GM21619 (cell line): Measurements from ENCODE around the gene CLDN20.

Experiments
- ATAC-seq: cut with Tn5 transposase; IDR thresholded peaks from one replicate; pipeline ENCODE4 v1.9.1; 2021; ENCODE audit not compliant: unreplicated experiment

The CLDN20 gene

DNA sequence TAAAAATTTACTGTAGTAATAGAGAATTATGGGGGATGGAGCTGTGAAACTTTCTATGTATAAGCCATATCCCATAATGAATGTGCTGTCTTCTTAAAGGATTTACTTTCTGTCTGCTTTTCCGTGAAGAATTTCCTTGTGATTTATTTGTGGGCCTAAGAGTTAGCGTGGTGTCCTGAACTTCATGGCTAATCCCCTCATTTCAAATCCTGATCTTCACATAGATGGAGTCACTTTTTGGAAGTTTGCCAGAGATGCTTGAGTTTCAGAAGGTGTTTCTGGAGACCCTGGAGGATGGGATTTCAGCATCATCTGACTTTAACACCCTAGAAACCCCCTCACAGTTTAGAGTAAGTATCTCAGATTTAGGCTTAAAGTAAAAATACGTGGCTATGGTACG is 19.4 kb upstream of the CLDN20 start:
- no peak for ATAC-seq

DNA sequence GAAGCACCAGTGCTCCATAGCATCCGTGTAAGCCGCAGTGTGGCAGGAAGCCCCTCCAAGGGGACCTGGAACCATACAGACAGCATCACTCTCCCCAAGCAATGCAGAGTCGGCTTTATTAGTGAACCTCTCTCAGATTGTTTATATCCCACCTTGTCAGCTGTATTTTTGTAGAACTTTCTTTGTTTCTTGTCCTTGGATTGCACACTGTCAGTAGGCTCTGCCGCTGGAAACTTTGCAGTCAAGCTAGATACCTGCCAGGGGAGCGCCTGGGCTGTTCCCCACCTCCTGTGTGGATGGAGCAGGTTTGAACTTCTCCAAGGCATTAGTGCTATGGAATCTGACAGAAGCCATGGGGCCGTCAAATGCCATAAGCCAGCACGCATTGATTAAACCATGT is 18.6 kb upstream of the CLDN20 start:
- no peak for ATAC-seq

DNA sequence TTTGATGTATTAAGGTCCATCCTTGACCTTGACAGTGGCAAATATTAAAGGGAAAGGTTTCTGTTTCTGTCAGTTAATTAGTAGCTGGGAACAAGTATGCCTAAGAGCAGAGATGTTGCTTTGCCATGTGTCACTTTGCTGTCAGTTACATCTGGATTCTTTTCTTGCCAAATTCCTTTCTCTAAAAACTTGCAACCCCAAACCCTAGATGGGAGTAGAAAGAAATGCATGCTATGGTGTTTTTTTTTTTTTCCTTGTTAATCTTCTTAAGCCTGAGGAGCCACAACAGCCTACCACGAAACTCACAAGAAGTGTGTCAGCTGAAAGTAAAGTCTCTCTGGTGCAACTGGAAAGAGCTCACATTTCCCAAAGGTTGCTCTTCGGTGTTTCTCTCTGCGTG is 18.0 kb upstream of the CLDN20 start:
- no peak for ATAC-seq

DNA sequence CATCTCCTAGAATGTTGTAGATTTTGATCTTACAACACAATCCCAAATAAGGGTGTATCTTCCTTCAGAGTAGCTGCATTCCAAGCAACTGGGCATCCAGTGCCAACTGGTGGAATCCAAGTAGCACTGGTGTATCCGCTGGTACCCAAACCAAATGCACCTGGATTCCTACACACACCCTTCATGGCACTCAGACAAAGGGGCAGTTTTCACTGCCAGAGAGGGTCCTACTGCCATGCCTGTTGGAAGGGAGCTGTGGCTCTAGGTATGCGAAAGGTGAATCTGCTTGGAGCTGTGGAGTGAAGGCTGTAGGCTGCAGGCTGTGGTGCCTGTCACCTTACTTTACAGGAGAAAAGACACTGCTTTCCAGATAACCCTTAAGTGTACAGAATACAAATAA is 17.0 kb upstream of the CLDN20 start:
- no peak for ATAC-seq

DNA sequence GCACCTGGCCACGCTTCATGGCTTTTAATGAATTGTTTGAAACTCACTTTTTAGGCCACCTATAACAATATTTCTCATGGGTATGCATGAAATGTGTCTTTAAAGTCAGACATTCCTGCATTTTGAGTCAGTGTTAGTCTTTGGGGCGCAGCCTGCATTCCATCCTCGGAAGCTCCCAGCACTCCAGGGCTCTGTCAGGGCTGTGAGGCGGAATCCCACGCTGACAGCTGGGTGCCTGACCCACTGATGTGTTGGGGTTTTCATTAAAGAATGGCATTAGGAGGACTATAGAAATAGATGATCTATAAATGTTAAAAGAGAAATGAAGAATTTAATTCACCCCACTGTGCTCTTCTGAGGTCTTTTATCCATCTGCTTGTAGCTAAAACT is 16.2 kb upstream of the CLDN20 start:
- ATAC-seq = no peak

DNA sequence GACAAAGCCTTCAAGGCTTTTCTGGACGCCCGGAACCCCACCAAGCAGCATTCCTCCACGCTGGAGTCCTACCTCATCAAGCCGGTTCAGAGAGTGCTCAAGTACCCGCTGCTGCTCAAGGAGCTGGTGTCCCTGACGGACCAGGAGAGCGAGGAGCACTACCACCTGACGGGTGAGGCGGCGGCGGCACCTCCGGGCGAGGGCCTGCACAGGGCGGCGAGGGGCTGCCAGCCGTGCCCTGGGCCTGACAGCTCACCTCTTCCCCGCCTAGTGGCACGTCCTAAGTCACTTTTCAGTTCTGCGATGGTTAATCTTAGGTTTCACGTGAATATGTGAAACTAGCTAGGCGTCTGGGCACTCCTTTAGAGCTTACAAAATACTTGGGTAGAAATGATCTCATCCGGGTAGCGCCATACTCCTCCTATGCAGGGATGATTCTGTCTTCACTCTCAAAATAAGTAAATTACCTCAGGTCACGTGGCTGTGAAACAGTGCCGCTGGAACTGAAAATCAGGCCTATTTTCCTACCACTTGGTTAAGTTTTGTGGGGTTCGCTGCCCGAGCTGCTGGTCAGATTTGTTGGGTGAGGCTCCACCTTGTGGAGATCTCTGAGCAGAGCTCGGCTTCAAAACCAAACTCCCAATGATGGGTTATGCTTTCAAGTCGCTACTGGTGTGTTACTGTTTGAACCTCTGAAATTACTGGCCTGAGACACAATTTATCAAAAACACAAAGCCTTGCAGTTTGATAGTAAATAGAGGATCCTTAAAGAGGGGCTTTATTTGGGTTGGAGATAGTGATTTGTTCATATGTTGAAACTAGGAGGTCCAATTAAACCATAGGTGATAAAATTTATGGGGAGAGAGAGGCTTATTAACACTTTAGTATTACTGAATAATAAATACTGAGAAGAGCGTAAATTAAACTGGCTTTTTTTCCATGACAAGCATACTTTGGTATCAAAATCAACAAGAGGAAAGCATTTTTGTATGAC is 15.5 kb upstream of the CLDN20 start:
- ATAC-seq = peak; percentile 65

DNA sequence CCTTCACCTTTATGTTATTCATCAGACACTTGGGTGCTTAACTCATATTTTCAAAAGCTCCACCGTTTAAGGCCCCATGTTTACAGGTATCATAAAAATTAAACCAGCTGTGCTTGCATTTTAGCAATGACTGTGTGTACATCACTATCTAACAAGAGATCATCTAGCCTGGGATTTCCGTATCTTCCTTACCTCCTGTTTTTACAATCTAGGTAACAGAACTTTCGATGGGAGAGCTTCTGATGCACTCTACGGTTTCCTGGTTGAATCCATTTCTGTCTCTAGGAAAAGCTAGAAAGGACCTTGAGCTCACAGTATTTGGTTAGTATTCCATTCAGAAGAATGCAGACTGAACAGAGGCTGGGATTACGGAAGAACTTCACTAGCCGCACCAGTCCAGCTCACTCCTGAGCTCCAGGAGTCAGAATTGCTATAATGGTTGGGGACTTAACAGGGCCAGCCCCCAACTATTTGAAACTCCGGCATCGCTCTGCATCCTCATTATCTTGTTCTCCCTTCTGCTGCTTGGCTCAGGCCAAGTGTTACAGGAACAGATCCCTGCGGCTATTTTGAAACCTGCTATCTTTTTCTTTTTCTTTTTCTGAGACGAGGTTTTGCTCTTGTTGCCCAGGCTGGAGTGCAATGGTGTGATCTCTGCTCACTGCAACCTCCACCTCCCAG is 13.0 kb upstream of the CLDN20 start:
- no peak for ATAC-seq

DNA sequence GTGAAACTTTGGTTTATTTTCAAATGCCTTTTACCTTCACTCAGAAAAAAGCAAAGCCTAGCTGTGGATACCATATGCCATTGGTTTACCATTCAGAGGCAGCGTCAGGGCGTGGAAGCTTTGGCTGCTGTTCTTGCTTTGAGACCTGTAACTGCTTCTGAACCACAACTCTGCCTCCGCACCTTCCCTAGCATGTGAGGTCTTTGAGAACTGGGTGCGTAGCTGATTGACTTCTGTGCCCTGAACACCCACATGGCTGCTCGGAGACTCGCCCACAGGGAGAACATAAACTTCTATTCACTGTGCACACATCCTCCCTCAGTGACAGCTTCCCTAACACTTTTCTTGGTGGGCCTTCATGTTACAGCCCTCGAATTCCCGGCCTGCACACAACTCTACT is 11.2 kb upstream of the CLDN20 start:
- ATAC-seq = no peak

DNA sequence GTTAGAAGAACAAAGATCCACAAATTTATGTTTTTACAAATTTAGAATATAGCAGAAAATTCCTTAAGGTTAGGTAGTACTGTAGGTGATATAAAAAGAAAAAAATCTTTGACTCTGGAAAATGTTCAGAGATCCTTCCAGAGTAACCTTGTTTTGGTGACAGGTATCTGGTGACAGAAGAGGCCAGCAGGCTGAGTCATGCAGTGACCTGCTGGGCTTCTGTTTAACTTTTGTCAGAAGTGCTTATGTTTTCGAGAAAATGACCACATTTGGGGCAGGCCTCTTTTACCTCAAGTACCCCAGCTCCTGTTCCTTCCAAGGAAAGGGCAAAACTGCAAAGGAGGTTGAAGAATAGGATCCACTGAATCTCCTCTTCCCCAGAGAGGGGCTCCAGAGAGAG is 10.5 kb upstream of the CLDN20 start:
- no peak for ATAC-seq

DNA sequence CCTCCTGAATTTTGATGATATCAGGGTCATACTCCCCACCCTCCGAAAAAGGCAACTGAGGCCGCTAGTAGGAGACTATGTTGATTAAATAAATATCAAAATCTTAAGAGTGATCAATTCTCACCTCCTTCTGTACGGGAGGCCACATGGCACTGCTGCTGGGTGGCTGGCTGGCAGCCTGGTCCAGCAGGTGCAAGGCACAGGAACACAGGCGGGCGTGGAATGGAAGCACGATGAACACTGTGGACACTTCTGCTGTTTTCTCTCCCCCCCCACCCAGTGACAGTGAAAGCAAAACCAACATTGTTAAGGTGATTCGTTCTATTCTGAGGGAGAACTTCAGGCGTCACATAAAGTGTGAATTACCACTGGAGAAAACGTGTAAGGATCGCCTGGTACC is 9.7 kb upstream of the CLDN20 start:
- no peak for ATAC-seq

DNA sequence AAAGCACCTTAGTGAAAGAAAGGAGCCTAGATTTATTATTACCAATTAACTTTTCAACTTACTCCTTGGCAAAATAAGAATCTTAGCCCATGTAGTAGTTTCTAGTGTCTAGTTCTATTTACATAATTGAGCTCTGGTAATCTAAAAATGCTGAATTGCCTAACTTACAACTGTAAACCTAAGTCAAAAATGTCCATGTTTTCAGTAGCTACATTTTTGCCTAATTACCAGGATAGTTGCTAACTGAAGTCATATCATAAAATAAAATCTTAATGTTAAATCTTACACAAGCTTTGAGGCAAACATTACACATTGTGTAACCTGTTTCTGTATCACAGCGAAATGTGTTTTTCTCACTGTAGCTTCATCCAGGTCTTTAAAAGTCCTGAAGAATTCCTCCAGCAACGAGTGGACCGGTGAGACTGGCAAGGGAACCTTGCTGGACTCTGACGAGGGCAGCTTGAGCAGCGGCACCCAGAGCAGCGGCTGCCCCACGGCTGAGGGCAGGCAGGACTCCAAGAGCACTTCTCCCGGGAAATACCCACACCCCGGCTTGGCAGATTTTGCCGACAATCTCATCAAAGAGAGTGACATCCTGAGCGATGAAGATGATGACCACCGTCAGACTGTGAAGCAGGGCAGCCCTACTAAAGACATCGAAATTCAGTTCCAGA is 7.6 kb upstream of the CLDN20 start:
- no peak for ATAC-seq

DNA sequence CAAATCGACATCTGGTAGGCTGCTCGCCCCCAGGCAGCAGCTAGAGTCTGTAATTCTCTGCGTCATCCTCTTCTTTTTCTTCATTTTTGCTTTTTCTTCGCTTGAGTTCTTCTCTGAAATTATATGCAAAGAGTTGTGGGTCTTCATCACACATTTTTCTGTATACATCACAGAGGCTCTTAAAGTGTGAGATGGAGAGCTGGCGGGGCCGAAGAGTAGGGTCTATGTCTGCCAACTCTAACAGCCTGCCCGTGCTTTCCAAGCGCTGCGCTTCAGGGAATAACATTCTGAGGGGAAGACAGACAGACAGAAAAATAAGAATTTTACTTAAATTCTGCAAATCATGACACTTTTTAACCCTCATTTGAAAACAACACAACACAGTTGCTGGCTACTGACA is 6.0 kb upstream of the CLDN20 start:
- no peak for ATAC-seq

DNA sequence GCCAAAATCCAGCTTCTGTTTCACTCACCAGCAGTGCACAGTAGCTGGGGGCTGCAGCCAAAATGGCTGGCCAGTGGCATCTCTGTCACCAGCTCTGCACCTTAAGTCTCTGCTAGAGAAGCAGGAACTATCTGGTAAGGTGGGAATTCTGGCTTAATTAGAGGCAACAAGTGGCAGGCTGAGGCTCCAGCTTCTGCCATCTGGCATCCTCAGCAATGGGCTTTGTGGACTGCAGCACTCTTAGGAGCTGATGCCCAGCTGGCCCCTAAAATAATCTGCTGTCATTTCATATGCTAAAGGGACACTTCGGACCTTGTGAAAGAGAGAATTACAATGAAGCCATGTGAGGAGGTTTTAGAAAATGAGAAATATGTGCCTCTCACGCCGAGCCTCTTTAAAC is 4.6 kb upstream of the CLDN20 start:
- no peak for ATAC-seq

DNA sequence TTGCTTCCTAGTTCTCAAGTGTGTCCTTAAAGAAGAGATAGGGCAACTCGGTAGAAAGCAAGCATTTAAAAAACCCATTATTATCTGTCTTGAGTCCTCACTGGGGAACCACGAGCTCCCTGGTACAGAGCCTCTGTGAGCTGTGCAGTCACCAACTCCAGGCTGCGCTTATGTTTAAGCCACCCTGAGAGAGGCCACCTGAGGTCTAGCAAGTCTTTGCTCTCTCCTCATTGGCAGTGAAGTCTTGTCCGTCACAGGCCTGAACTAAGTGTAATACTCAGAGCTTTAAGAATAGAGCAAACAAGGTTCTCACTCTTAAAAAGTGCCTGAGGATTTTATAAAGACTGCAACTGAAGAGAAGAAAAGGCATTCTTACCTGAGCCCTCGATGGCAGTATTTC is 3.9 kb upstream of the CLDN20 start:
- no peak for ATAC-seq

DNA sequence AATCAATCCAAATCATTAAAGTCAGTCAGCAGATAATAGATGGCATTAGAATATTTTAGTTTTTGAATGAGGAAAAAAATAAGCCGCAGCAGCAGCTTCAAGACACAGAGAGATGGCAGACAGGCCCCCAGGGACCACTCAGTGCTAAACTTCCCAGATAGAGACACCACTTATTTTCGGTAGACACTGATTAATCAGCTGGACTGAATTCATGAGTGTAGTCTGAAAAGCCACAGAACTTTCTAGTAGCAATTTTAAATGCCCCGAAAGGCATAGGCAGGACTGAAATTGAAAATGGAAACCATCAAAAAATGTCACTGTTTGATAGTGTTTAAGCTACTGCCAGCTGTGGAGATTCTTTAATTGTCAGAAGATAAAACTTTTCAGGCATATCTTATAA is 3.1 kb upstream of the CLDN20 start:
- ATAC-seq = peak; percentile 75

DNA sequence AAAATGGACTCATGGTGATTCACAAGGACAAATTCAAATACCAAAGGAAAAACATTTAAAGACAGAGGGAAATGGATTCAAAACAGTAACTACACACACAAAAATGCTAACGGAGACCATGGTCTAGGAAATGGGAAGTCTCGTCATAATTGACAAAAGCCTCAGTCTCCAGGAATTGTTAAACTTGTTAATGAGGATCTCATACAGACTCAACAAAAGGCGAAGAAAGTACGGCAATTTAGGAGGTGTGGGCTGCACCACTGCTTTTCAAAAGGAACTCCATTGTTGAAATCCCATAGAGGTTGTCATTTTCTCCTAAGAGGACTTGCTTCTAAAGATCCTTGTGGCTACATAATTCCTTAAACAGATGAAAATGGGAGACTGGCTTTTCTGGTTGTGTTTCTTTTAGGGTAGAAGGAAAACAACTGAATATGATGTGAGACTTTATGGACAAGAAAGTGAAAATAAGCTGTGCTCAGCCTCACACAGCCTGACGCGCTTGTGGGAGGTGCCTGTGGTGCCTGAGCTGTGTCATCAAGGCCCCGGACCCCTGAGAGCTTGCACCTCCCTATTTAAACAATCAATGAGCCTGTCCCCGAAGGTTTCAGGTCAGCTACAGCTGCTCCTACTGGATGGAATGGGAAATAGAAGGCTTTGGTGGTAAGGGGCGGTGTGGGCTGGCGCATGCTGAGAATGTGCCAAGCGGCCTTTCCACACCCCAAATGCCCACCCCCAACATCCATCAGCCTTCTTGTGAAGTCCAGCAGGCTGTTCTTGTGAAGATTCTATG is 2.5 kb upstream of the CLDN20 start:
- no peak for ATAC-seq

DNA sequence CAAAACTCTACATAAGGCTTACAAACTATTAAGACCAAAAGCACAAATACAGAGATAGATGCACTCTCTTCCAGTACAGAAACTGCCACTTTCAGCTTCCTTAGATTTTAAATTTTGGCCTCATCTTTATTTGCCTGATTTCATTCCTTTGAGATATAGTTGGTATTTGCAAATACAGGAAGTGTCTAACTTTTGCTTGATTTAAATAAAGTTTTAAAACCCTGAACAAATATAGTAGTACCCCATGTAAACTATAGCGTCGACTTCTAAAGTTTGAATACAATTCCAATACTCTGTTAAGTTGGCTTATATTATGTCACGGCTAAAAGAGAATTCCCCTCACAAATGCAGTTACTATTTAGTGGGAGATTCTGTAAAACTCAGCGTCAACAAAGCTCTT is 1.2 kb upstream of the CLDN20 start:
- ATAC-seq = no peak

DNA sequence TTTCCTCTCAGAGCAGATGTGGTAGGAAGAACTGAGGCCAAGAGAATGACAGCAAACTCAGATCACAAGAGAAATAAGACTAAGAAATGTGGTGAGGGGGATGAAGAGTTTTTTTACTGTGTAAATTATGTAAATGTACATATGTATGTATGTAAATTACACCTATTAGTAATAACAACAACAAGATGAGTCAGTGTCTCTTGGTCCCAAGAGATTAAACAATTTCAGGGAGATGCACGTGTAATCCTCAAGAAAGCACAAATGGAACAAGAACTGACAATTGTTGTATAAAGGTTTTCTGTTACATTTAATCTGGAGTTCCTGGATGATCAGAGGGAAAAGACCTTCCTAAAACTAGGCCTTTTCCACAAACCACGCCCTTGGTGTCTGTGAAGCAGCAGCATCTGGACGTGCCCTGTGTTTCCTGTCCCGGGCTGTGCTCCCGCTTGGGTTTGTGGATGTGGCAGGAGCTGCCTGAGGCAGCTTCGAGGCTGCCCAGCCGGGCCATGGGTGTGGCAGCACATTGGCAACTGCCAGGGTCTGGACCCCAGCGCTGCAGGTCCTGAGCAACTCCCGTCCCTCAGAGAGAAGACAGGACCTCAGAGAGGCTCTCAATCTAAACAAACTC is 994 bp downstream of the CLDN20 start:
- ATAC-seq = no peak

DNA sequence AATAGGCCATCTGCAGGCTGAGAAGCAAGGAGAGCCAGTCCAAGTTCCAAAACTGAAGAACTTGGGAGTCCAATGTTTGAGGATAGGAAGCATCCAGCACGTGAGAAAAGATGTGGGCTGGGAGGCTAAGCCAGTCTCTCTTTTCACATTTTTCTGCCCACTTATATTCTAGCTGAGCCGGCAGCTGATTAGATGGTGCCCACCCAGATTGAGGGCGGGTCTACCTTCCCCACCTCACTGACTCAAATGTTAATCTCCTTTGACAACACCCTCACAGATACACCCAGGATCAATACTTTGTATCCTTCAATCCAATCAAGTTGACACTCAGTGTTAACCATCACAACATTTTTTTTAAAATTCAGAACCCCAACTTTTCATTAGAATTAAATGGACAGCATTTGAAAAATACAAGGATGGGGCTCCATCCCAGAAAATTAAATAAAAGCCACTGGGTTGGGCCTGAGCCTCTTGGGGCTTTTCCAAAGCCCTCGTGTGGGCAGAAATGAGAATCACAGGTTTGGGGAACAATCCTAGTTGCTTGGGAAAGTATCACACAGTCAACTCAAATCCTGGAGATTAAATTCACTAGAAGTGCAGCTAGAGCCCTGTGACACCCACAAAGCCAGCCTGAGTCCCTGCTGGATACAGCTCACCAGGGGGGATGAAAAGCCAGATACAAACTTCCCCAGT is 2.2 kb downstream of the CLDN20 start:
- ATAC-seq = no peak

DNA sequence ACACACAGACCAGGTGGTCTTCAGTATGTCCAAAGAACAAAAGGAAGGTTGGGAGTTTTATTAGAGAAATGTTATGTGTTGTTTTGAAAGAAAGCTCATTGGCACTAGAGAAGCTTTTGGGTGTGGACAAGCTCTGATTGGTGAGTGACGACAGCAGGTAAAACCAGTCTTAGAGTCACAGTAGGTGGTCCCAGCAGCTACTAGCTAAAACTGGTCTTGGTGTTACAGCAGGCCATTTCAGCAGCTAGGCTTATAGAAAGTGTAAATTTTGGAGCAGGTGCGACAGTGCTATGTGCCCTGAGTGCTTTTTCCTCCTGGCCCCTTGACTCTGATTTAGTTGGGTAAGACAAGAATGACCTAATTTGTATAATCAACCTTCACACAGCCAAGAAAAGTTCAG is 3.6 kb downstream of the CLDN20 start:
- no peak for ATAC-seq
